Parathyroid adenoma (tissue), 2 donors: ENCODE data around the gene ACSS3.
"Not testable (repeated sequence)": the region's sequence is repeated elsewhere in the genome, so short reads cannot be mapped to it uniquely, and the experiment has no call there.

Experiments
- H2AFZ ChIP-seq: fragments of 300-600 bp; sonication (generic); one replicate; pipeline ENCODE4 v1.7.0; 2017; ENCODE audit warnings: antibody characterized with exemption, mild to moderate bottlenecking
- H3K27ac ChIP-seq: fragments of 300-600 bp; sonication (generic); one replicate; pipeline ENCODE4 v1.7.0; 2017
- H3K27me3 ChIP-seq: fragments of 300-600 bp; sonication (generic); one replicate; pipeline ENCODE4 v1.7.0; 2017; ENCODE audit warnings: low read length; ENCODE audit not compliant: control insufficient read depth, insufficient read depth
- H3K36me3 ChIP-seq: fragments of 300-600 bp; sonication (generic); one replicate; pipeline ENCODE4 v1.7.0; 2017; ENCODE audit warnings: low read length; ENCODE audit not compliant: control insufficient read depth, insufficient read depth
- H3K4me1 ChIP-seq: fragments of 300-600 bp; sonication (generic); one replicate; pipeline ENCODE4 v1.7.0; 2017; ENCODE audit warnings: control low read depth
- H3K4me2 ChIP-seq: fragments of 300-600 bp; sonication (generic); one replicate; pipeline ENCODE4 v1.7.0; 2017; ENCODE audit warnings: low read length
- H3K4me3 ChIP-seq: fragments of 300-600 bp; sonication (generic); one replicate; pipeline ENCODE4 v1.7.0; 2017; ENCODE audit warnings: low read depth, low read length
- H3K79me2 ChIP-seq: fragments of 300-600 bp; sonication (generic); one replicate; pipeline ENCODE4 v1.7.0; 2017; ENCODE audit warnings: control low read depth
- H3K9ac ChIP-seq: fragments of 300-600 bp; sonication (generic); one replicate; pipeline ENCODE4 v1.7.0; 2017; ENCODE audit warnings: mild to moderate bottlenecking
- H3K9me3 ChIP-seq: fragments of 300-600 bp; sonication (generic); one replicate; pipeline ENCODE4 v1.7.0; 2017; ENCODE audit warnings: low read length; ENCODE audit not compliant: control insufficient read depth
- TF ChIP-seq, protein P1 (sequence below): fragments of 300-600 bp; sonication (generic); IDR thresholded peaks from one replicate; pipeline ENCODE4 v1.7.0; 2017; ENCODE audit warnings: antibody characterized with exemption, mild to moderate bottlenecking
- donor health status: primary hyperparathyroidism.

Gene ACSS3

DNA sequence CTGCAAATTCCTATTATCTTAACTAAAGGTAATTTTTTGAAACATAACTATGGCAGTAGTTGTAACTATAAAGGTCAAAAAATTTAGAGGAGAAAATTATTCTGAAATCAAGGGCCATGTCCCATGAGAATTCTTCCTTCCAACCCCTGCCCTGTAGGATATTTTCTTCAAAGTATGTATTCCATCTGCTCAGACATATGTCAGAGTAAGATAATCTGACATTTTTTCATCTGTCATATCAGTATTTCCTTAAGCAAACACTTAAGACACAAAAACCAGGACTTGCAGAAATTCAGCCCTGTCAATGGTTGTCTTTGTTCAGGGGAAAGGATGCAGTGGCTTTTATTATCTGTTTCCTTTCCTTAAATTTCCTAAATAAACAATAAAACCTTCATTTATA, 36.3 kb downstream of the ACSS3 start:
- no peak overlapping the region for H2AFZ ChIP-seq
- no peak overlapping the region for H3K4me2 ChIP-seq
- TF ChIP-seq, protein P1, sequence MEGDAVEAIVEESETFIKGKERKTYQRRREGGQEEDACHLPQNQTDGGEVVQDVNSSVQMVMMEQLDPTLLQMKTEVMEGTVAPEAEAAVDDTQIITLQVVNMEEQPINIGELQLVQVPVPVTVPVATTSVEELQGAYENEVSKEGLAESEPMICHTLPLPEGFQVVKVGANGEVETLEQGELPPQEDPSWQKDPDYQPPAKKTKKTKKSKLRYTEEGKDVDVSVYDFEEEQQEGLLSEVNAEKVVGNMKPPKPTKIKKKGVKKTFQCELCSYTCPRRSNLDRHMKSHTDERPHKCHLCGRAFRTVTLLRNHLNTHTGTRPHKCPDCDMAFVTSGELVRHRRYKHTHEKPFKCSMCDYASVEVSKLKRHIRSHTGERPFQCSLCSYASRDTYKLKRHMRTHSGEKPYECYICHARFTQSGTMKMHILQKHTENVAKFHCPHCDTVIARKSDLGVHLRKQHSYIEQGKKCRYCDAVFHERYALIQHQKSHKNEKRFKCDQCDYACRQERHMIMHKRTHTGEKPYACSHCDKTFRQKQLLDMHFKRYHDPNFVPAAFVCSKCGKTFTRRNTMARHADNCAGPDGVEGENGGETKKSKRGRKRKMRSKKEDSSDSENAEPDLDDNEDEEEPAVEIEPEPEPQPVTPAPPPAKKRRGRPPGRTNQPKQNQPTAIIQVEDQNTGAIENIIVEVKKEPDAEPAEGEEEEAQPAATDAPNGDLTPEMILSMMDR, result no peak
- no peaks in the 10 kb centered on the region for H3K79me2 ChIP-seq
- H3K27ac ChIP-seq, result no peak overlapping the region
- H3K9ac ChIP-seq, result no peak overlapping the region
- no peaks in the 10 kb centered on the region for H3K4me1 ChIP-seq
- H3K27me3 ChIP-seq, result no peaks in the 10 kb centered on the region
- no peaks in the 10 kb centered on the region for H3K9me3 ChIP-seq
- no peak overlapping the region for H3K4me3 ChIP-seq
- H3K36me3 ChIP-seq, result no peaks in the 10 kb centered on the region

DNA sequence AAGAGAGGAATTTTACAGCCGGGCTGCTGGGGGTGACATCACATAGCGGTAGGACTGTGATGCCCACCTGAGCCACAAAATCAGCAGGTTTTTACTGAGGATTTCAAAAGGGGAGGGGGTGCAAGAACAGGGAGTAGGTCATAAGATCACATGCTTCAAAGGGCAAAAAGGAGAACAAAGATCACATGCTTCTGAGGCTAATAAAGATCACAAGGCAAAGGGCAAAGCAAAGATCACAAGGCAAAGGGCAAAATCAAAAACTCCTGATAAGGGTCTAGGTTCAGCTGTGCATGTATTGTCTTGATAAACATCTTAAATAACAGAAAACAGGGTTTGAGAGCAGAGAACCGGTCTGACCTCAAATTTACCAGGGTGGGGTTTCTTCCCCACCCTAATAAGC, 41.2 kb downstream of the ACSS3 start:
- not testable (repeated sequence) for H3K27me3 ChIP-seq, H3K9me3 ChIP-seq, H3K27ac ChIP-seq, H3K36me3 ChIP-seq, H3K4me1 ChIP-seq, H3K79me2 ChIP-seq, H3K4me2 ChIP-seq, H3K9ac ChIP-seq, H2AFZ ChIP-seq, H3K4me3 ChIP-seq

GRCh38 chr12:81120961-81121360, 43.1 kb downstream of the ACSS3 start:
- Histone ChIP-seq H3K79me2 (no peaks in the 10 kb centered on the region), H3K4me2 (no peak overlapping the region), H3K4me1 (no peaks in the 10 kb centered on the region), H3K36me3 (no peaks in the 10 kb centered on the region), H3K27ac (no peak overlapping the region), H3K9me3 (no peaks in the 10 kb centered on the region), H3K9ac (no peak overlapping the region), H3K27me3 (no peaks in the 10 kb centered on the region), H3K4me3 (no peak overlapping the region), H2AFZ (no peak overlapping the region)
- TF ChIP-seq, protein P1, result no peak

DNA sequence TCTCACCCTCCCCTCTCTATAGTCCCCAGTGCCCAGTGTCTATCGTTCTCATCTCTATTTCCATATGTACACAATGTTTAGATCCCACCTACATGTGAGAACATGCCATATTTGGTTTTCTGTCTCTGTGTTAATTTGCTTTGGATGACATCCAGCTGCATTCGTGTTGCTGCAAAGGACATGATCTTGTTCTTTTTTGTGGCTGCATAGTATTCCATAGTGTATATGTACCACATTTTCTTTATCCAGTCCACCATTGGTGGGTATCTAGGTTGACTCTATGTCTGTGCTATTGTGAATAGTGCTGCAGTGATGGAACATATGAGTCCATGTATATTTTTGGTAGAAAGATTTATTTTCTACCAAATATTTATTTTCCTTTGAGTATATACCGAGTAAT, 45.7 kb downstream of the ACSS3 start:
- Histone ChIP-seq H2AFZ (no peak overlapping the region), H3K27ac (no peak overlapping the region), H3K4me1 (no peaks in the 10 kb centered on the region), H3K36me3 (no peaks in the 10 kb centered on the region), H3K4me2 (no peak overlapping the region), H3K79me2 (no peaks in the 10 kb centered on the region), H3K9ac (no peak overlapping the region), H3K27me3 (no peaks in the 10 kb centered on the region), H3K9me3 (no peaks in the 10 kb centered on the region), H3K4me3 (no peak overlapping the region)
- TF ChIP-seq, protein P1, result no peak

GRCh38 chr12:81125691-81126090, 47.8 kb downstream of the ACSS3 start:
- Histone ChIP-seq H3K27me3 (no peaks in the 10 kb centered on the region), H3K9ac (no peak overlapping the region), H3K9me3 (no peaks in the 10 kb centered on the region), H3K4me3 (no peak overlapping the region), H3K79me2 (no peaks in the 10 kb centered on the region), H3K27ac (no peak overlapping the region), H3K36me3 (no peaks in the 10 kb centered on the region), H3K4me2 (no peak overlapping the region), H2AFZ (no peak overlapping the region), H3K4me1 (no peaks in the 10 kb centered on the region)
- TF ChIP-seq, protein P1, result no peak
